Measurements from ENCODE around the gene ATP8A1. TPM values are rescaled to one million over a fixed set of nuclear protein-coding genes. Genes with fewer than 3 reads are reported as not detected.
"Not testable (repeated sequence)": the region's sequence is repeated elsewhere in the genome, so short reads cannot be mapped to it uniquely, and the experiment has no call there.

The ATP8A1 gene
- total RNA-seq, 1 donor from 2014 or later, result 1.0 TPM

GRCh38 chr4:42652529-42653231 lies 4.2 kb downstream of the ATP8A1 start:
- ATAC-seq; DNase-seq (ENCODE audit: low spot score): not testable (repeated sequence)

GRCh38 chr4:42649870-42650269 lies 7.0 kb downstream of the ATP8A1 start:
- DNase-seq (ENCODE audit: low spot score) (no peak), ATAC-seq (no peak)

- DNase-seq (ENCODE audit: low spot score), result no peak
- no peak for ATAC-seq
Observed at GRCh38 chr4:42646999-42647541, 9.8 kb downstream of the ATP8A1 start.

- ATAC-seq (no peak), DNase-seq (ENCODE audit: low spot score) (no peak)
Observed at GRCh38 chr4:42646013-42646784, 10.7 kb downstream of the ATP8A1 start.

- DNase-seq (ENCODE audit: low spot score), result no peak
- no peak for ATAC-seq
Observed at GRCh38 chr4:42644897-42645296, 12.0 kb downstream of the ATP8A1 start.

GRCh38 chr4:42643685-42644084 lies 13.2 kb downstream of the ATP8A1 start:
- ATAC-seq, result no peak
- no peak for DNase-seq (ENCODE audit: low spot score)

GRCh38 chr4:42642845-42643615 lies 13.9 kb downstream of the ATP8A1 start:
- no peak for DNase-seq (ENCODE audit: low spot score)
- no peak for ATAC-seq

- no peak for ATAC-seq
- DNase-seq (ENCODE audit: low spot score), result no peak
Observed at GRCh38 chr4:42642101-42642797, 14.7 kb downstream of the ATP8A1 start.

- DNase-seq (ENCODE audit: low spot score) (no peak), ATAC-seq (no peak)
Observed at GRCh38 chr4:42641656-42642055, 15.2 kb downstream of the ATP8A1 start.

- ATAC-seq, result no peak
- no peak for DNase-seq (ENCODE audit: low spot score)
Observed at GRCh38 chr4:42641161-42641560, 15.7 kb downstream of the ATP8A1 start.

- no peak for ATAC-seq
- no peak for DNase-seq (ENCODE audit: low spot score)
Observed at GRCh38 chr4:42640613-42641012, 16.3 kb downstream of the ATP8A1 start.

GRCh38 chr4:42638993-42639392 lies 17.9 kb downstream of the ATP8A1 start:
- ATAC-seq (no peak), DNase-seq (ENCODE audit: low spot score) (no peak)

- no peak for DNase-seq (ENCODE audit: low spot score)
- no peak for ATAC-seq
Observed at GRCh38 chr4:42638321-42638720, 18.6 kb downstream of the ATP8A1 start.

GRCh38 chr4:42637867-42638266 lies 19.0 kb downstream of the ATP8A1 start:
- ATAC-seq (no peak), DNase-seq (ENCODE audit: low spot score) (no peak)

- no peak for ATAC-seq
Observed at GRCh38 chr4:42637104-42637503, 19.8 kb downstream of the ATP8A1 start.

GRCh38 chr4:42636645-42636949 lies 20.3 kb downstream of the ATP8A1 start:
- ATAC-seq (no peak), DNase-seq (ENCODE audit: low spot score) (no peak)

More at GRCh38 chr4:42637104-42637503, 19.8 kb downstream of the ATP8A1 start:
- DNase-seq (ENCODE audit: low spot score), result no peak

- ATAC-seq (no peak), DNase-seq (ENCODE audit: low spot score) (no peak)
Observed at GRCh38 chr4:42633605-42634388, 23.1 kb downstream of the ATP8A1 start.

- ATAC-seq (no peak), DNase-seq (ENCODE audit: low spot score) (no peak)
Observed at GRCh38 chr4:42632653-42633382, 24.1 kb downstream of the ATP8A1 start.

- DNase-seq (ENCODE audit: low spot score) (no peak), ATAC-seq (no peak)
Observed at GRCh38 chr4:42630908-42631307, 26.0 kb downstream of the ATP8A1 start.
